NCI-H2196 treated with DMSO at 0.1 percent for 48 hours (cell line): ENCODE results near the gene PRKCB.

ENCODE experiments used
- DNase-seq: peaks from one replicate; lab custom pipeline; 2025; ENCODE audit not compliant: unreplicated experiment; lab: John Stamatoyannopoulos, UW

The PRKCB gene

GRCh38 chr16:23835390-23836077, at the start of gene PRKCB:
Gene PRKCB (plus strand): TSS chr16:23835983.
- no peak for DNase-seq

GRCh38 chr16:23786964-23787561, 48.7 kb upstream of the PRKCB start:
- no peak for DNase-seq

- DNase-seq, result no peak
Measured at GRCh38 chr16:23788685-23789084, 47.1 kb upstream of the PRKCB start.

GRCh38 chr16:23795378-23795777, 40.4 kb upstream of the PRKCB start:
- no peak for DNase-seq

- no peak for DNase-seq
Measured at GRCh38 chr16:23796941-23797340, 38.8 kb upstream of the PRKCB start.

GRCh38 chr16:23801378-23801777, 34.4 kb upstream of the PRKCB start:
- DNase-seq, result no peak

- no peak for DNase-seq
Measured at GRCh38 chr16:23802776-23803175, 33.0 kb upstream of the PRKCB start.

- no peak for DNase-seq
Measured at GRCh38 chr16:23803591-23804123, 32.1 kb upstream of the PRKCB start.

GRCh38 chr16:23807028-23807427, 28.8 kb upstream of the PRKCB start:
- DNase-seq, result no peak

GRCh38 chr16:23821467-23821866, 14.3 kb upstream of the PRKCB start:
- no peak for DNase-seq

- DNase-seq, result no peak
Measured at GRCh38 chr16:23821875-23822688, 13.7 kb upstream of the PRKCB start.

GRCh38 chr16:23823475-23824384, 12.1 kb upstream of the PRKCB start:
- no peak for DNase-seq

- no peak for DNase-seq
Measured at GRCh38 chr16:23824909-23825308, 10.9 kb upstream of the PRKCB start.

- DNase-seq, result no peak
Measured at GRCh38 chr16:23826528-23827045, 9.2 kb upstream of the PRKCB start.

- no peak for DNase-seq
Measured at GRCh38 chr16:23827057-23827456, 8.7 kb upstream of the PRKCB start.

GRCh38 chr16:23829454-23829853, 6.3 kb upstream of the PRKCB start:
- no peak for DNase-seq

GRCh38 chr16:23830276-23830675, 5.5 kb upstream of the PRKCB start:
- no peak for DNase-seq

GRCh38 chr16:23832882-23833281, 2.9 kb upstream of the PRKCB start:
- DNase-seq, result no peak

GRCh38 chr16:23833504-23833903, 2.3 kb upstream of the PRKCB start:
- no peak for DNase-seq

GRCh38 chr16:23833960-23834685, 1.7 kb upstream of the PRKCB start:
- DNase-seq, result no peak
